WTC11 (cell line): ENCODE measurements around the gene GALE. TPM values are rescaled to one million over a fixed set of nuclear protein-coding genes. Genes with fewer than 3 reads are reported as not detected.
"Not testable (repeated sequence)": the region's sequence is repeated elsewhere in the genome, so short reads cannot be mapped to it uniquely, and the experiment has no call there.

Experiments used
- ATAC-seq: fragments of 200-7000 bp; cut with Tn5 transposase; 2 replicates; pipeline ENCODE4 v1.10.0; 2021; ENCODE audit warnings: mild to moderate bottlenecking, moderate library complexity
- CTCF ChIA-PET: fragments of 300-600 bp; sonication (Branson Sonifier 250); formaldehyde crosslinking; loops from one replicate; lab custom pipeline; 2021; ENCODE audit warnings: antibody characterized with exemption; lab: Charles Lee
- POLR2A ChIA-PET: fragments of 350-600 bp; sonication (Branson Sonifier 250); formaldehyde crosslinking; loops from one replicate; lab custom pipeline; 2021; ENCODE audit warnings: antibody characterized with exemption; lab: Charles Lee
- DNase-seq: peaks from one replicate; pipeline ENCODE4 v3.0.0; 2021; ENCODE audit warnings: low spot score
- H3K27ac Mint-ChIP-seq: 2 replicates; pipeline ENCODE4 v1.8.0; 2021; ENCODE audit warnings: mixed read lengths
- H3K27me3 Mint-ChIP-seq: 2 replicates; pipeline ENCODE4 v1.8.0; 2021; ENCODE audit warnings: low read depth, mild to moderate bottlenecking, moderate library complexity, mixed read lengths
- H3K36me3 Mint-ChIP-seq: 2 replicates; pipeline ENCODE4 v1.8.0; 2021; ENCODE audit warnings: mixed read lengths
- H3K4me1 Mint-ChIP-seq: 2 replicates; pipeline ENCODE4 v1.8.0; 2022; ENCODE audit warnings: mixed read lengths
- H3K4me3 Mint-ChIP-seq: 2 replicates; pipeline ENCODE4 v1.8.0; 2021; ENCODE audit warnings: mild to moderate bottlenecking, moderate library complexity, mixed read lengths
- H3K9me3 Mint-ChIP-seq: 2 replicates; pipeline ENCODE4 v1.8.0; 2021; ENCODE audit warnings: mixed read lengths
- CREM ChIP-seq: sonication (generic); formaldehyde crosslinking; IDR thresholded peaks from 2 replicates; pipeline ENCODE4 v1.8.1; 2022; ENCODE audit warnings: mild to moderate bottlenecking, missing genetic modification reagents, moderate library complexity
- ELF4 ChIP-seq: sonication (generic); formaldehyde crosslinking; IDR thresholded peaks from 2 replicates; pipeline ENCODE4 v1.8.1; 2022; ENCODE audit warnings: low read depth, mild to moderate bottlenecking, moderate library complexity, missing genetic modification reagents
- FOXJ3 ChIP-seq: sonication (generic); formaldehyde crosslinking; IDR thresholded peaks from 2 replicates; pipeline ENCODE4 v1.9.0; 2021; ENCODE audit warnings: missing genetic modification reagents, mild to moderate bottlenecking, borderline replicate concordance
- GTF2I ChIP-seq: fragments of 250-450 bp; sonication (Bioruptor Pico); conservative IDR thresholded peaks from 2 replicates; pipeline ENCODE4 v1.4.0; 2021; ENCODE audit warnings: mild to moderate bottlenecking
- IRF2 ChIP-seq: sonication (generic); formaldehyde crosslinking; IDR thresholded peaks from 2 replicates; pipeline ENCODE4 v1.8.0; 2022; ENCODE audit warnings: low read depth, missing genetic modification reagents, borderline replicate concordance
- NFE2L1 ChIP-seq: sonication (generic); formaldehyde crosslinking; IDR thresholded peaks from 2 replicates; pipeline ENCODE4 v1.8.1; 2023; ENCODE audit warnings: missing genetic modification reagents
- NFYB ChIP-seq: sonication (generic); formaldehyde crosslinking; conservative IDR thresholded peaks from 2 replicates; pipeline ENCODE4 v1.8.0; 2022; ENCODE audit warnings: low read depth, missing genetic modification reagents
- SMAD4 ChIP-seq: sonication (generic); formaldehyde crosslinking; IDR thresholded peaks from 2 replicates; pipeline ENCODE4 v1.8.0; 2022; ENCODE audit warnings: mild to moderate bottlenecking, missing genetic modification reagents
- SP1 ChIP-seq: sonication (generic); formaldehyde crosslinking; conservative IDR thresholded peaks from 2 replicates; pipeline ENCODE4 v1.8.1; 2022; ENCODE audit warnings: missing genetic modification reagents
- TP53 ChIP-seq: sonication (generic); formaldehyde crosslinking; IDR thresholded peaks from 2 replicates; pipeline ENCODE4 v1.8.1; 2023; ENCODE audit warnings: mild to moderate bottlenecking, missing genetic modification reagents
- ZBTB21 ChIP-seq: sonication (generic); formaldehyde crosslinking; IDR thresholded peaks from 2 replicates; pipeline ENCODE4 v1.8.1; 2023; ENCODE audit warnings: mild to moderate bottlenecking, missing genetic modification reagents, borderline replicate concordance
- total RNA-seq: library from RNA; stranded (reverse); gene quantifications from 3 replicates; pipeline ENCODE4 v1.2.3, GENCODE V29; 2021
- TF ChIP-seq, protein P1 (sequence below): fragments of 250-450 bp; sonication (Bioruptor Pico); IDR thresholded peaks from 2 replicates; pipeline ENCODE4 v2.1.2; 2022; ENCODE audit warnings: mild to moderate bottlenecking, moderate library complexity
- TF ChIP-seq, protein P2 (sequence below): sonication (generic); formaldehyde crosslinking; IDR thresholded peaks from 2 replicates; pipeline ENCODE4 v1.8.0; 2022; ENCODE audit warnings: mild to moderate bottlenecking, missing genetic modification reagents
- TF ChIP-seq, protein P3 (sequence below): fragments of 250-450 bp; sonication (Bioruptor Pico); IDR thresholded peaks from 2 replicates; pipeline ENCODE4 v1.9.0; 2021; ENCODE audit warnings: mild to moderate bottlenecking
- TF ChIP-seq, protein P4 (sequence below): fragments of 250-450 bp; sonication (Bioruptor Pico); IDR thresholded peaks from 2 replicates; pipeline ENCODE4 v1.9.0; 2021; ENCODE audit warnings: mild to moderate bottlenecking

The GALE gene
- total RNA-seq, 1 experiment from 2014 or later: 30.3 TPM

DNA sequence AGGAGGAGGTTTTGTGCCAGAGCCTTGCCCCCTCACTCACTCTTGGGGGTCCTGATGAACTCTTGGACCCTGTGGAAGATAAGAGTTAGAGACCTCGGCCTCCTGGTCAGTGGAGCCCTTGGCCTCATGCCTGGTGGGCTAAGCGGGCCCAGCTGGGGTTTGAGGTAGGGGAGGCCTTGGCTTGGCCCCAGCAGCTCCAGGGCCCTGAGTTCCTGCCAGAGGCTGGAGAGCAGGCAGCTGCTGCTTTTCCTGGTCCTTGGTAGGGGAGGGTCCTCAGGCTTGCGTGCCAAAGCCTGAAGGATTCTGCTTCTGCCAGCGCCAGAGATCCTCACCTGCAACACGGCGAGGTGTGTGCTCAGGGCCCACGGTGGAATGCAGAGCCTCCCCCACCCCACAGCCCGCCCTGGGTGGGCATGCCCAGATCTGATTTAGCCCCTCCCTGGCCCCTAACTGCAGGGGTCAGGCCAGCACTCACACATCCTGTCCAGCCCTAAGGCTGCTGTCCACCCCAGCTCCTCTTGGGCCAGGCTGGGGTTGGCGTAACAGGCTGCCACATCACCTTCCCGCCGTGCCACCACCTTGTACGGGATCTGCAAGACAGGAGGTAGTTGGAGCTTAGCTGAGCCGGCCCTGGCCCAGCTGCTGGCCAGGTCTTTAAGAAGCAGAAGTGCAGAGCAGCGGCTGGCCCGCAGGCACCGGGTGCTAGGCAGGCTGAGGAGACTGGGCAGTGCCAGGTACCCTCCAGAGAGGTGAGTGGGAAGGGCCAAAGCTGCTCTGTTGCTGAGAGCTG, 4.7 kb downstream of the GALE start:
- Mint-ChIP-seq H3K4me1 (peaks cover 20% of the 10 kb centered on the region), H3K27ac (no peak overlapping the region), H3K4me3 (no peak overlapping the region), H3K36me3 (peaks cover 13% of the 10 kb centered on the region), H3K27me3 (no peaks in the 10 kb centered on the region), H3K9me3 (no peaks in the 10 kb centered on the region)
- no peak for DNase-seq
- TF ChIP-seq TP53 (CRISPR knock-in tag): no peak
- TF ChIP-seq, protein P1, sequence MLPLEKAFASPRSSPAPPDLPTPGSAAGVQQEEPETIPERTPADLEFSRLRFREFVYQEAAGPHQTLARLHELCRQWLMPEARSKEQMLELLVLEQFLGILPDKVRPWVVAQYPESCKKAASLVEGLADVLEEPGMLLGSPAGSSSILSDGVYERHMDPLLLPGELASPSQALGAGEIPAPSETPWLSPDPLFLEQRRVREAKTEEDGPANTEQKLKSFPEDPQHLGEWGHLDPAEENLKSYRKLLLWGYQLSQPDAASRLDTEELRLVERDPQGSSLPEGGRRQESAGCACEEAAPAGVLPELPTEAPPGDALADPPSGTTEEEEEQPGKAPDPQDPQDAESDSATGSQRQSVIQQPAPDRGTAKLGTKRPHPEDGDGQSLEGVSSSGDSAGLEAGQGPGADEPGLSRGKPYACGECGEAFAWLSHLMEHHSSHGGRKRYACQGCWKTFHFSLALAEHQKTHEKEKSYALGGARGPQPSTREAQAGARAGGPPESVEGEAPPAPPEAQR (CRISPR knock-in tag): no peak
- no peak for TF ChIP-seq IRF2 (CRISPR knock-in tag)
- no peak for TF ChIP-seq NFYB (CRISPR knock-in tag)
- TF ChIP-seq FOXJ3 (CRISPR knock-in tag): no peak
- CTCF ChIA-PET: interaction anchor here (1.7 to 7.8 kb wide), 3 partner anchors 14 to 25 kb away, joined by 5 to 109 read pairs (median 64); no protein-coding TSS in a partner anchor
- POLR2A ChIA-PET: interaction anchor here (0.7 kb wide), 1 partner anchor 30 kb away, joined by 3 read pairs; no protein-coding TSS in a partner anchor
- no peak for ATAC-seq

DNA sequence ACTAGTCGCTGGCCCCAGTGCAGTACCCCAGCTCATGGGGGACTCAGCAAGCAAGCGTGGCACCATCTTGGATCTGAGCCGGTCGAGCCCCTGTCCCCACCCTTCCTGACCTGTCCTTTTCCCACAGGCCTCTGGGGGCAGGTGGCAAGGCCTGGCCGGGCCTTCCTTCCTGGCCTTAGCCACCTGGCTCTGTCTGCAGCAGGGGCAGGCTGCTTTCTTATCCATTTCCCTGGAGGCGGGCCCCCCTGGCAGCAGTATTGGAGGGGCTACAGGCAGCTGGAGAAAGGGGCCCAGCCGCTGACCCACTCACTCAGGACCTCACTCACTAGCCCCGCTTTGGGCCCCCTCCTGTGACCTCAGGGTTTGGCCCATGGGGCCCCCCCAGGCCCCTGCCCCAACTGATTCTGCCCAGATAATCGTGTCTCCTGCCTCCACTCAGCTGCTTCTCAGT, 5.8 kb downstream of the GALE start:
- Mint-ChIP-seq H3K36me3 (peaks cover 13% of the 10 kb centered on the region), H3K4me1 (peaks cover 23% of the 10 kb centered on the region)
- H3K4me3 Mint-ChIP-seq, H3K9me3 Mint-ChIP-seq, ATAC-seq, DNase-seq, H3K27me3 Mint-ChIP-seq, H3K27ac Mint-ChIP-seq: not testable (repeated sequence)
- CTCF ChIA-PET: interaction anchor here (1.1 to 2.2 kb wide), 3 partner anchors 16 to 43 kb away, joined by 3 to 8 read pairs (median 3); partner anchors contain the start of gene PITHD1
- POLR2A ChIA-PET: interaction anchor here (0.7 to 1.2 kb wide), 2 partner anchors 17 to 31 kb away, joined by 3 read pairs; partner anchors contain the start of gene PITHD1

DNA sequence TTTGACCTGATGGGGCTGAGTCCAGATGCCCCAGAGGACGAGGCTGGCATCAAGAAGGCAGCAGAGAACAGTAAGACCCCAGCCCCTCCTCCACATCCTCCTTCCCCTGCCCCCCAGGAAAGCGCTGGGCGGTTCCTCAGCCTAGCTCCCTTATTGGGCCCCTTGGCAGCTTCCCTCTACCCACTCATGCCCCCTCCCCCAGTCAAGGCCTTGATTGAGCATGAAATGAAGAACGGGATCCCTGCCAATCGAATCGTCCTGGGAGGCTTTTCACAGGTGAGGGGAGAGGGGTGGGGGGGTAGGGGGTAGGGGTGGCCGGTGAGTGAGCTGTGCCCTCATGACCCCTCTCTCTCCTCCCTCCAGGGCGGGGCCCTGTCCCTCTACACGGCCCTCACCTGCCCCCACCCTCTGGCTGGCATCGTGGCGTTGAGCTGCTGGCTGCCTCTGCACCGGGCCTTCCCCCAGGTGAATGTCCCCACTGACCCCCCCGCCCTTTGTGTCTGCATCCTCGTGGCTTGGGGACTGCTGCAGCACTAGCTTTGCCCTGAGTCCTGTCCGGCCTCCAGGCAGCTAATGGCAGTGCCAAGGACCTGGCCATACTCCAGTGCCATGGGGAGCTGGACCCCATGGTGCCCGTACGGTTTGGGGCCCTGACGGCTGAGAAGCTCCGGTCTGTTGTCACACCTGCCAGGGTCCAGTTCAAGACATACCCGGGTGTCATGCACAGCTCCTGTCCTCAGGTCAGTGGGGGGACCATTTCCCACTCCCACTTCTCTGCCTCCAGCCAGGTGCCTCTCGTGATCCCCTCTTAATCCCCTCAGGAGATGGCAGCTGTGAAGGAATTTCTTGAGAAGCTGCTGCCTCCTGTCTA, 6.5 kb downstream of the GALE start:
- no peak for ATAC-seq
- H3K9me3 Mint-ChIP-seq: no peaks in the 10 kb centered on the region
- H3K27me3 Mint-ChIP-seq: no peaks in the 10 kb centered on the region
- CTCF ChIA-PET: interaction anchor here (0.8 to 2.2 kb wide), 5 partner anchors 16 to 44 kb away, joined by 3 to 8 read pairs (median 3); partner anchors contain the start of gene PITHD1
- H3K4me1 Mint-ChIP-seq: peaks cover 20% of the 10 kb centered on the region
- DNase-seq: no peak
- H3K36me3 Mint-ChIP-seq: peaks cover 13% of the 10 kb centered on the region
- POLR2A ChIA-PET: interaction anchor here (1.2 kb wide), 1 partner anchor 16 kb away, joined by 3 read pairs; the partner anchor contains the start of gene PITHD1
- H3K4me3 Mint-ChIP-seq: no peak overlapping the region
- no peak overlapping the region for H3K27ac Mint-ChIP-seq
- no peak for TF ChIP-seq ZBTB21
- no peak for TF ChIP-seq GTF2I
- no peak for TF ChIP-seq SP1
- no peak for TF ChIP-seq ELF4
- no peak for TF ChIP-seq FOXJ3 (CRISPR knock-in tag)
- TF ChIP-seq, protein P2, sequence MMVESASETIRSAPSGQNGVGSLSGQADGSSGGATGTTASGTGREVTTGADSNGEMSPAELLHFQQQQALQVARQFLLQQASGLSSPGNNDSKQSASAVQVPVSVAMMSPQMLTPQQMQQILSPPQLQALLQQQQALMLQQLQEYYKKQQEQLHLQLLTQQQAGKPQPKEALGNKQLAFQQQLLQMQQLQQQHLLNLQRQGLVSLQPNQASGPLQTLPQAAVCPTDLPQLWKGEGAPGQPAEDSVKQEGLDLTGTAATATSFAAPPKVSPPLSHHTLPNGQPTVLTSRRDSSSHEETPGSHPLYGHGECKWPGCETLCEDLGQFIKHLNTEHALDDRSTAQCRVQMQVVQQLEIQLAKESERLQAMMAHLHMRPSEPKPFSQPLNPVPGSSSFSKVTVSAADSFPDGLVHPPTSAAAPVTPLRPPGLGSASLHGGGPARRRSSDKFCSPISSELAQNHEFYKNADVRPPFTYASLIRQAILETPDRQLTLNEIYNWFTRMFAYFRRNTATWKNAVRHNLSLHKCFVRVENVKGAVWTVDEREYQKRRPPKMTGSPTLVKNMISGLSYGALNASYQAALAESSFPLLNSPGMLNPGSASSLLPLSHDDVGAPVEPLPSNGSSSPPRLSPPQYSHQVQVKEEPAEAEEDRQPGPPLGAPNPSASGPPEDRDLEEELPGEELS (CRISPR knock-in tag): no peak
- TF ChIP-seq, protein P3, sequence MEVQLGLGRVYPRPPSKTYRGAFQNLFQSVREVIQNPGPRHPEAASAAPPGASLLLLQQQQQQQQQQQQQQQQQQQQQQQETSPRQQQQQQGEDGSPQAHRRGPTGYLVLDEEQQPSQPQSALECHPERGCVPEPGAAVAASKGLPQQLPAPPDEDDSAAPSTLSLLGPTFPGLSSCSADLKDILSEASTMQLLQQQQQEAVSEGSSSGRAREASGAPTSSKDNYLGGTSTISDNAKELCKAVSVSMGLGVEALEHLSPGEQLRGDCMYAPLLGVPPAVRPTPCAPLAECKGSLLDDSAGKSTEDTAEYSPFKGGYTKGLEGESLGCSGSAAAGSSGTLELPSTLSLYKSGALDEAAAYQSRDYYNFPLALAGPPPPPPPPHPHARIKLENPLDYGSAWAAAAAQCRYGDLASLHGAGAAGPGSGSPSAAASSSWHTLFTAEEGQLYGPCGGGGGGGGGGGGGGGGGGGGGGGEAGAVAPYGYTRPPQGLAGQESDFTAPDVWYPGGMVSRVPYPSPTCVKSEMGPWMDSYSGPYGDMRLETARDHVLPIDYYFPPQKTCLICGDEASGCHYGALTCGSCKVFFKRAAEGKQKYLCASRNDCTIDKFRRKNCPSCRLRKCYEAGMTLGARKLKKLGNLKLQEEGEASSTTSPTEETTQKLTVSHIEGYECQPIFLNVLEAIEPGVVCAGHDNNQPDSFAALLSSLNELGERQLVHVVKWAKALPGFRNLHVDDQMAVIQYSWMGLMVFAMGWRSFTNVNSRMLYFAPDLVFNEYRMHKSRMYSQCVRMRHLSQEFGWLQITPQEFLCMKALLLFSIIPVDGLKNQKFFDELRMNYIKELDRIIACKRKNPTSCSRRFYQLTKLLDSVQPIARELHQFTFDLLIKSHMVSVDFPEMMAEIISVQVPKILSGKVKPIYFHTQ (CRISPR knock-in tag): no peak
- TF ChIP-seq, protein P1 (CRISPR knock-in tag): no peak
- no peak for TF ChIP-seq SMAD4 (CRISPR knock-in tag)
- TF ChIP-seq, protein P4, sequence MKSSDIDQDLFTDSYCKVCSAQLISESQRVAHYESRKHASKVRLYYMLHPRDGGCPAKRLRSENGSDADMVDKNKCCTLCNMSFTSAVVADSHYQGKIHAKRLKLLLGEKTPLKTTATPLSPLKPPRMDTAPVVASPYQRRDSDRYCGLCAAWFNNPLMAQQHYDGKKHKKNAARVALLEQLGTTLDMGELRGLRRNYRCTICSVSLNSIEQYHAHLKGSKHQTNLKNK (CRISPR knock-in tag): no peak
- TF ChIP-seq CREM (CRISPR knock-in tag): no peak
- TF ChIP-seq NFE2L1 (CRISPR knock-in tag): no peak
